ENCODE measurements around the gene DGCR6L.
"Not testable (repeated sequence)": the region's sequence is repeated elsewhere in the genome, so short reads cannot be mapped to it uniquely, and the experiment has no call there.

The DGCR6L gene

DNA sequence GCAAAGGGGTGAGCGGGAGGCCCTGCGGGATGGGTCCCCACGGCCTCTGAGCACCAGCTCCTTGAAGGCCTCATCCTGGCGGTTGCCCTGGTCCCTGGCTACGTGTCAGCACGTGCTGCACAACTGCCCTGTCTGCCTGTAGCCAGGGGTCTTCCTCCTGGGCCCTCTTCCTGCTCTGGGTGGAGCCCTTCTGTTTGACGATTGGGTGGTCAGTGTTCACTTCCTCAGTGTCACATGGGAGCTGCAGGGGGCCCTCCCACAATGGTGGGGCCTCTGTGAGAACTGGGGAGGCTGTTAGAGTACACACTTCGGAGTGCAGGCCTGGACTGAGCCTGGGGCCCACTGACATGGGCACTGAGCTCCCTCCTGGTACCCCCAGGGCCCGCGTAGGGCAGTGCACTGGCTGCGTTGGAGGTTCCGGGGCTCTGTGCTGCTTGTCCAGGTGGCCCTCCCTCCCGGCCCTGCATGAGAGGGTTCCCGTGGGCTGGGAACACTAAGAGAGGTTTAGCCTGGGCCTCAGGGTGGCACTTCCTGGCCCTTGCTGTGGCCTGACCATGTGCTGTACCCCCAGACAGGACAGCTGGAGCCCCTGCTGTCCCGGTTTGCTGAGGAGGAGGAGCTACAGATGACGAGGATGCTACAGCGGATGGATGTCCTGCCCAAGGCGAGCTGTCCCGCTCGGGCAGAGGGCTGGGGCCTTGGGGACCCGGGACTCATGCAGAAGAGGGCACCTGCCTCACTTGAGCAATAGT, 13.8 kb downstream of the DGCR6L start:
- Histone ChIP-seq H3K27ac (ENCODE audit: low read depth, low read length) (no peak overlapping the region), H3K27me3 (ENCODE audit: insufficient read depth, low read length) (no peaks in the 10 kb centered on the region), H2AFZ (ENCODE audit: low read length, unreplicated experiment) (no peak overlapping the region), H3K79me2 (ENCODE audit: control insufficient read depth, insufficient read depth, low read length, unreplicated experiment) (no peaks in the 10 kb centered on the region), H3K4me1 (ENCODE audit: control insufficient read depth, insufficient read depth, low read length, unreplicated experiment) (peaks cover 3% of the 10 kb centered on the region), H3K4me3 (ENCODE audit: low read depth, low read length) (no peak overlapping the region), H3K36me3 (ENCODE audit: insufficient read depth, low read length) (no peaks in the 10 kb centered on the region)

DNA sequence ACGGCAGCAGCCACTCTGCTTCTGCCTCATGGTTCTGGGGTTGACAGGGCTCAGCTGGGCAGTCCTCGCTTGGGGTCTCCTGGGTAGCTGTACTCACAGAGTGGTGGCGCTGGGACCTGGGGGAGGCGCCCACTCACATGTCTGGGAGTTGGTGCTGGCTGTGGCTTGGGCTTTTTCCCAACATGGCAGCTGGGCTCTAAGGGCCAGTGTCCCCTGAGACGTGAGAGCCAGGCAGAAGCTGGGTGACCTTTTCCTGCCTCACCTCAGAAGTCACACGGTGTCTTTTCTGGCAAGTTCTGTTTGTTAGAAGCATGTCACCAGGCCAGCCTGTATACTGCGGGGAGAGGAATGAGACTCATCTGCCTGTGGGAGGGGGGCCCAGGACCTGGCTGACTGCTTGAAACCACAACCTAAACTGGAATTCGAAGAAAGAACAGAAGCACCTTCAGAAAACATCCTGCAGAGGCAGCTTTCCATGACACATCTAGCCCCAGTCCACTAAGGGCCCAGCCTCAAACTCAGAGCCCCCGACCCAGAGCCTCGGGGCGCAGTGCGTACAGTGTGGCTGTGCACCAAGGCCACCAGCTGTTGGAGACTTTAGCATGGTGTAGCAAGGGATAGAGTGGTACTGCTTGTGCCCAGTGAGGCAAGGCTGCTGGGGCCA, 14.5 kb downstream of the DGCR6L start:
- H3K27ac ChIP-seq (ENCODE audit: low read depth, low read length); H2AFZ ChIP-seq (ENCODE audit: low read length, unreplicated experiment); H3K36me3 ChIP-seq (ENCODE audit: insufficient read depth, low read length); H3K79me2 ChIP-seq (ENCODE audit: control insufficient read depth, insufficient read depth, low read length, unreplicated experiment); H3K4me1 ChIP-seq (ENCODE audit: control insufficient read depth, insufficient read depth, low read length, unreplicated experiment); H3K4me3 ChIP-seq (ENCODE audit: low read depth, low read length); H3K27me3 ChIP-seq (ENCODE audit: insufficient read depth, low read length): not testable (repeated sequence)

DNA sequence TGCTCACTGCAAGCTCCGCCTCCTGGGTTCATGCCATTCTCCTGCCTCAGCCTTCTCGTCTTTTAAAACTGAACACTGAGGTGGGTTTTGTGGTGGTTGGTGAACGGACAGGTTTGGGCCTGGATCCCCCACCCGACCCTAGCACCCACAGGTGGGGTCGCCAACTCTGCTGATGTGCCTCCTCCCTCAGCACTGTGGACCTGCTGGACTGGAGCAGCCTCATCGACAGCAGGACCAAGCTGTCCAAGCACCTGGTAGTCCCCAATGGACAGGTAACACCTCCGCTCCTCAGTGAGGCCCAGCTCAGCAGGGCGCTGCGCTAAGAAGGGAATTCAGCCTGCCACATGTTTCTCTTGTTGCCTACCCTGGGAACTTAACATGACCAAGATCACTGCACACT, 15.2 kb downstream of the DGCR6L start:
- Histone ChIP-seq H3K79me2 (ENCODE audit: control insufficient read depth, insufficient read depth, low read length, unreplicated experiment) (no peaks in the 10 kb centered on the region), H2AFZ (ENCODE audit: low read length, unreplicated experiment) (no peak overlapping the region), H3K4me3 (ENCODE audit: low read depth, low read length) (no peak overlapping the region), H3K4me1 (ENCODE audit: control insufficient read depth, insufficient read depth, low read length, unreplicated experiment) (no peaks in the 10 kb centered on the region), H3K36me3 (ENCODE audit: insufficient read depth, low read length) (no peaks in the 10 kb centered on the region), H3K27ac (ENCODE audit: low read depth, low read length) (no peak overlapping the region), H3K27me3 (ENCODE audit: insufficient read depth, low read length) (no peaks in the 10 kb centered on the region)

DNA sequence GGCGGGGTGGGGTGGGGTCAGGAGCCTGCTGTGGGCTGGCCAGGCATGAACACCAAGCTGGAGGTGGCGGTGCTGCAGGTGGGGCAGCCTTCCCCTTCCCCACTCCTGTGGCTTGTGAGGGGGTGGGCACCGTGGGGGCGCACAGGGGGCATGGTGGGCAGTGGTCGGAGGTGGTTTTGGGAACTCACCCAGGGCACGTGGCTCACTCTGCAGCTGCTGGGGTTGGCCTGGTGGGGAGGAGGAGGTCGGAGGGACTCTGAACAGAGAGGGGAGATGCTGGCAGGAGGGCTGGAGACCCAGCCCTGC, 16.7 kb downstream of the DGCR6L start:
- not testable (repeated sequence) for H3K27ac ChIP-seq (ENCODE audit: low read depth, low read length); H3K36me3 ChIP-seq (ENCODE audit: insufficient read depth, low read length); H3K4me3 ChIP-seq (ENCODE audit: low read depth, low read length); H2AFZ ChIP-seq (ENCODE audit: low read length, unreplicated experiment); H3K27me3 ChIP-seq (ENCODE audit: insufficient read depth, low read length); H3K4me1 ChIP-seq (ENCODE audit: control insufficient read depth, insufficient read depth, low read length, unreplicated experiment); H3K79me2 ChIP-seq (ENCODE audit: control insufficient read depth, insufficient read depth, low read length, unreplicated experiment)

DNA sequence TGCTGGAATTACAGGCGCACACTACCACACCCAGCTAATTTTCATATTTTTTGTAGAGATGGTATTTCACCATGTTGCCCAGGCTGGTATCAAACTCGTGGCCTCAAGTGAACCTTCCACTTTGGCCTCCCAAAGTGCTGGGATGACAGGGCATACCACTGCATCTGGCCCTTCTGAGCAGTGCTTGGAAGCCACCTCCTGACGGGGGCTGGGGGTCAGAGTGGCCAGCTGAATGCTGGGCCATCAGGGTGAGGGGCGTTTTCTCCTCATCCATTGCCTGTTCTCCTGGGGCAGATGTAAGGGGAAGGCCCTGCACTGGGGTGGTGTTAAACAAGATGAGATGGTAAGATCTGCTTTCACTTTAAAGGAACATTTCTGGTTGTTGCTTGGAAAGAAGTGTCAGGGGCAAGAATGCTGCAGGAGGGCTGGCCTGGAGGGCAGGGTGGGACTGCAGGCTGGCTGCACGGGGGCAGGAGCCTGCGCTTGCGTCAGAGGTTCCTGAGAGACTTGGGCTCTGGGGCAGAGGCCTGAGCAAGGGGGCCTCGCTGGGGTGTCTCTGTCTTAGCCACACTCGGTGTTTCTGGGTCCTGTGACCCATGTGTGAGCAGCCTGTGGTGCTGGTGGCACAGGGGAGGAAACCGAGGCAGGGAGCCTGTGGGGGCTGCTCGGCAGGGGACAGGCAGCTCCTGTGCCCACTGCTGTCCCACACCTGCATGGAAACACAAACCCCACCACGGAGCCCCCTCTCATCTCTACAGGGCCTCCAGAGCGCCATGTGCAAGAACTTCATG, 17.2 kb downstream of the DGCR6L start:
- Histone ChIP-seq H3K4me1 (ENCODE audit: control insufficient read depth, insufficient read depth, low read length, unreplicated experiment) (no peaks in the 10 kb centered on the region), H3K27ac (ENCODE audit: low read depth, low read length) (no peak overlapping the region), H3K79me2 (ENCODE audit: control insufficient read depth, insufficient read depth, low read length, unreplicated experiment) (no peaks in the 10 kb centered on the region), H3K4me3 (ENCODE audit: low read depth, low read length) (no peak overlapping the region), H3K27me3 (ENCODE audit: insufficient read depth, low read length) (no peaks in the 10 kb centered on the region), H3K36me3 (ENCODE audit: insufficient read depth, low read length) (no peaks in the 10 kb centered on the region), H2AFZ (ENCODE audit: low read length, unreplicated experiment) (no peak overlapping the region)

DNA sequence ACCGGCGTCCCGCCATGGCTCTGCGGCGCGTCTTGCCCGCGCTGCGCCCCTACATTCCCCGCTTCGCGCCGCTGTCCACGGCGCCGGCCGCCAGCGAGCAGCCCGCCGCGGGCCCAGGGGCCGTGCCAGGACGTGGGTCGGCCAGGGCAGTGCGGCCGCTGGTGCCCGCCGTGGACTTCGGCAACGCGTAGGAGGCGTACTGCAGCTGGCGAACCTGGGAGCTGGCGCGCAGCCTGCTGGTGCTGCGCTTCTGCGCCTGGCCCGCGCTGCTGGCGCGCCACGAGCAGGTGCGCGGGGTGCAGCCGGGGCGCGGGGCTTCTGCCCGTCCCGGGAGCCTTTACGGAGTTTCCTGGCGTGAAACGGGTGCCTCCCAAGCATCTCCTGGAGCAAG, 20.1 kb downstream of the DGCR6L start:
- Histone ChIP-seq H3K4me1 (ENCODE audit: control insufficient read depth, insufficient read depth, low read length, unreplicated experiment) (no peaks in the 10 kb centered on the region), H2AFZ (ENCODE audit: low read length, unreplicated experiment) (peak overlapping the region; percentile 25), H3K27ac (ENCODE audit: low read depth, low read length) (no peak overlapping the region), H3K27me3 (ENCODE audit: insufficient read depth, low read length) (peaks cover 3% of the 10 kb centered on the region; the same call in 1 of the 2 replicates), H3K36me3 (ENCODE audit: insufficient read depth, low read length) (no peaks in the 10 kb centered on the region), H3K79me2 (ENCODE audit: control insufficient read depth, insufficient read depth, low read length, unreplicated experiment) (no peaks in the 10 kb centered on the region), H3K4me3 (ENCODE audit: low read depth, low read length) (peak overlapping the region; percentile 63)

DNA sequence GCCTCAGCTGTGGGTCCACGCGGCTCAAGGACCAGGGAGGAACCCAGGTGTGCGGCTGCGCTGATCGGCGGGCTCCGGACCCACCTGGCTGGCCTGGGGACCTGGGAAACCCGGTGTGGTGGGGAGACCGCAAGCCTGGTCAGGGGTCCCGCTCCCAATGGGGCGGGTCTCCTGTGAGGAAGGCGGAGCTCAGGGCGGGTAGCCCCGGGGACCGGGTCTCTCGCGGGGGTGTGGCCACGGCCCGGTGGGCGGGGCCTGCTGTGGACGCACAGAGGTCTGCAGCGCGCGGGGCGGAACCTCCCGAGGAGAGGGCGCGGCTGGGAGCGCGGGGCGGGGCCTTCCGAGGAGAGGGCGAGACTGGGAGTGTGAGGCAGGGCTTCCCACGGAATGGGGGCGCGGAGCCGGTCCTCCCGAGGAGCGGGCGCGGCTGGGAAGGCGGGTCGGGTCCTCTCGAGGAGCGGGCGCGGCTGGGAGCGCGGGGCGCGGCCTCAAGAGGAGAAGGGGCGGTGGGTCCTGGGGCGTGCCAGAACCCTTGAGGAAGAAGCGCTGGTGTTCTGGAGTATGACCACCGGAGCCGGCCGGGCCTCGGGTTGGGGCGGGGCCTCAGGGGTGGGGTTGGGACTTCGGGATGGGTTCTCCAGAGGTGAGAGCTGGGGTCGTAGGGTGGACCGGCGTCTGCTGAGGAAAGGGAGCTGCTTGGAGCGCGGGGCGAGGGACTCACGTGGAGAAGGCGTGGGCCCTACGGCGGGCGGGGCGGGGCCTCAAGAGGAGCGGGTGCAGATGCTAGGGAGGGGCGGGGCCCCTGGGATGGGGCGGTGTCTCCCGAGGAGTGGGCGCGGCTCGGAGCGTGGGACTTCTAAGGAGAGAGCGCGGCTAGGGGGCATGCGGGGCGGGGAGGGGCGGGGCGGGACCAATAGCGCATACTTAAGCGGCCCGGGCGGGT, 20.8 kb downstream of the DGCR6L start:
- no peaks in the 10 kb centered on the region for H3K36me3 ChIP-seq (ENCODE audit: insufficient read depth, low read length)
- no peaks in the 10 kb centered on the region for H3K79me2 ChIP-seq (ENCODE audit: control insufficient read depth, insufficient read depth, low read length, unreplicated experiment)
- H3K4me3 ChIP-seq (ENCODE audit: low read depth, low read length): peak overlapping the region; percentile 63
- no peak overlapping the region for H3K27ac ChIP-seq (ENCODE audit: low read depth, low read length)
- peaks cover 3% of the 10 kb centered on the region; the same call in 1 of the 2 replicates for H3K27me3 ChIP-seq (ENCODE audit: insufficient read depth, low read length)
- H3K4me1 ChIP-seq (ENCODE audit: control insufficient read depth, insufficient read depth, low read length, unreplicated experiment): no peaks in the 10 kb centered on the region
- H2AFZ ChIP-seq (ENCODE audit: low read length, unreplicated experiment): peak overlapping the region; percentile 25

DNA sequence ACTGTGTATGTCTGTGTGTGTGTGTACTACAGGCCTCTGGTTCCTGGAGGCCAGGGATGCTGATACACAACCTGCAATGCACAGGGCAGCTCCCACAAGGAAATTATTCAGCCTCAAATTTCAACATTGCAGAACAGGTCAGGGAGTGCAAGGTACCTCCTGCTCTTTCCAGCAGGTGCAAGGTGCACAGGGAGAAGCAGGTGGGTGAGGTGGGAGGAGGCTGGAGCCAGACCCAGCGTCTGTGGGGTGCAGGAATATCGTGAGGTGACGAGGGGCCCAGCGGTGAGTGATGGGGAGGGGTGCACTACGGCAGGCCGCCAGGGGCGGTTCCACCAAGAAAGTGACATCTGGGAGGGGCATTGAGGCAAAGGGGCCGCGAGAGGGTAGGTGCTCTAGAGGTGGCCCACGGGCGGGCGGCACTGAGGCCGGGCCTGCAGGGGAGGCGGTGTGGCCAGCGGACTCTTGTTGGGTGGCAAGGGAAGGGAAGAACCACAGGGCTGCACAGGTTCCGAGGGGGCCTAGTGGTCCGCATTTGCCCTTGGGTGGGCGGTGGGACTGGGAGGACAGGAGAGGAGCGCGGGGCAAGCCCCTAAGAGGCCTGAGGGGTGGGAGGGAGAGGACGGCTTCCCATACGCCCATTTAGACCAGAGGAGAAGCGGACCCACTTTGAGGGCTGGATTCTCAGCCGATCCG, 21.6 kb downstream of the DGCR6L start:
- H3K4me1 ChIP-seq (ENCODE audit: control insufficient read depth, insufficient read depth, low read length, unreplicated experiment): no peaks in the 10 kb centered on the region
- H2AFZ ChIP-seq (ENCODE audit: low read length, unreplicated experiment): no peak overlapping the region
- no peaks in the 10 kb centered on the region for H3K36me3 ChIP-seq (ENCODE audit: insufficient read depth, low read length)
- 0 out of 2 replicates have a peak overlapping the region, but pooled peaks have one; percentile 63 for H3K4me3 ChIP-seq (ENCODE audit: low read depth, low read length)
- peaks cover 3% of the 10 kb centered on the region; the same call in 1 of the 2 replicates for H3K27me3 ChIP-seq (ENCODE audit: insufficient read depth, low read length)
- H3K27ac ChIP-seq (ENCODE audit: low read depth, low read length): no peak overlapping the region
- no peaks in the 10 kb centered on the region for H3K79me2 ChIP-seq (ENCODE audit: control insufficient read depth, insufficient read depth, low read length, unreplicated experiment)

DNA sequence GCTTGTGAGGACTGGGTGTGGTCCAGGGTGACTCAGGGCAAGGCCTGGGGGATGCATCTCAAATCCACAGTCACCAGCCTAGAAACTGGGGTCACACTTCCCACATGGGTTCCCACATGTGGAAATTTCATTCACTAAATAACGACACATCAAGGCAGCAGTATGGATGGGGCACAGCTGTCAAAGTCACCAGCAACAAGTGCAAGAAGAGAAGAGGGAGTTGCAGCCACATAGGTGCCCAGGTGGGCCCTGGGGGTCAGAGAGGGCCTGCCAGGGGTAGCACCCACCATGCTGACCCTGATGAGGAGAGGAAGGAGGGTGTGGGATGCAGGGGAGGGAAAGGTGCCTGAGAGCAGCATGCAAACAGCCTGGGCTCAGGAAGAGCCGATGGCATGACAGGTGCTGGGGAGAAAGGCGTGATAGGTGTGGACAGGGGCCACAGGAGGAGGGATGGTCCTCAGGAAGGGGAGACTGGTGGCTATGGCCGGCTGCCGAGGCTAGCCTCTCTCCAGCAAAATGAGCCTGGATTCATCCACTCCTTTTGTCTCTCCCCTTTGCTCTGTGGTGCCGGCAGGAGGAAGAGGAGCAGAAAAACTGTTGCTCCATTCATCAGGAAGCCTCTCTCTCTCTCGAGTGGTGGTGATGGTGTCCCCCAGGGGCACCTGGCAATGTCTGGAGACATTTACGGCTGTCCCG, 22.3 kb downstream of the DGCR6L start:
- Histone ChIP-seq H3K27ac (ENCODE audit: low read depth, low read length) (no peak overlapping the region), H3K36me3 (ENCODE audit: insufficient read depth, low read length) (no peaks in the 10 kb centered on the region), H3K4me1 (ENCODE audit: control insufficient read depth, insufficient read depth, low read length, unreplicated experiment) (no peaks in the 10 kb centered on the region), H3K79me2 (ENCODE audit: control insufficient read depth, insufficient read depth, low read length, unreplicated experiment) (no peaks in the 10 kb centered on the region), H3K27me3 (ENCODE audit: insufficient read depth, low read length) (peaks cover 3% of the 10 kb centered on the region; the same call in 1 of the 2 replicates), H2AFZ (ENCODE audit: low read length, unreplicated experiment) (no peak overlapping the region), H3K4me3 (ENCODE audit: low read depth, low read length) (no peak overlapping the region)

All from ACC112 (cell line).